K562 (cell line): ENCODE results near the gene MTRF1L. TPM values are rescaled to one million over a fixed set of nuclear protein-coding genes. Genes with fewer than 3 reads are reported as not detected.

Experiments
- COPS2 ChIP-seq: fragments of 450-650 bp; conservative IDR thresholded peaks from 2 replicates; pipeline ENCODE4 v1.6.1; 2016; ENCODE audit warnings: mild to moderate bottlenecking, moderate library complexity
- ELF4 ChIP-seq: fragments of 450-650 bp; formaldehyde crosslinking; IDR thresholded peaks from 2 replicates; pipeline ENCODE4 v1.4.0; 2022; ENCODE audit warnings: missing genetic modification characterization
- FOXJ3 ChIP-seq: sonication (generic); formaldehyde crosslinking; IDR thresholded peaks from 2 replicates; pipeline ENCODE4 v1.4.0; 2020; ENCODE audit warnings: mild to moderate bottlenecking, missing genetic modification reagents
- HNRNPLL ChIP-seq: fragments of 200-400 bp; formaldehyde crosslinking; IDR thresholded peaks from 2 replicates; pipeline ENCODE4 v1.6.1; 2017; ENCODE audit warnings: low read length, low read depth, mild to moderate bottlenecking; ENCODE audit not compliant: poor library complexity, severe bottlenecking
- JUNB ChIP-seq: fragments of 450-650 bp; formaldehyde crosslinking; conservative IDR thresholded peaks from 2 replicates; pipeline ENCODE4 v1.4.0; 2020; ENCODE audit warnings: mild to moderate bottlenecking
- MEF2D ChIP-seq: conservative IDR thresholded peaks from 2 replicates; pipeline ENCODE4 v1.6.1; 2016; ENCODE audit warnings: low read depth, missing genetic modification characterization, missing compliant biosample characterization
- NCOA1 ChIP-seq: fragments of 450-650 bp; IDR thresholded peaks from 2 replicates; pipeline ENCODE4 v1.6.1; 2016; ENCODE audit warnings: low read depth
- NR1H2 ChIP-seq: sonication (generic); formaldehyde crosslinking; IDR thresholded peaks from 2 replicates; pipeline ENCODE4 v1.4.0; 2020; ENCODE audit warnings: mild to moderate bottlenecking, missing genetic modification reagents
- PHF20 ChIP-seq: fragments of 450-650 bp; IDR thresholded peaks from 2 replicates; pipeline ENCODE4 v1.6.1; 2018; ENCODE audit not compliant: partially characterized antibody
- PML ChIP-seq: IDR thresholded peaks from 2 replicates; pipeline ENCODE4 v1.6.1; 2012; ENCODE audit warnings: low read length, inconsistent platforms
- POLR3G ChIP-seq: IDR thresholded peaks from 2 replicates; pipeline ENCODE4 v1.6.1; 2011; ENCODE audit not compliant: insufficient read length, insufficient replicate concordance; ENCODE audit errors: extremely low read depth
- RB1 ChIP-seq: fragments of 450-650 bp; IDR thresholded peaks from 2 replicates; pipeline ENCODE4 v1.6.1; 2017; ENCODE audit warnings: low read depth, mild to moderate bottlenecking
- RFX7 ChIP-seq: fragments of 250-450 bp; sonication (Bioruptor Pico); IDR thresholded peaks from 2 replicates; pipeline ENCODE4 v1.5.1; 2021; ENCODE audit warnings: mild to moderate bottlenecking
- SIN3B ChIP-seq: fragments of 450-650 bp; IDR thresholded peaks from 2 replicates; pipeline ENCODE4 v1.6.1; 2017; ENCODE audit warnings: low read depth, mild to moderate bottlenecking, moderate library complexity
- SNRNP70 ChIP-seq: fragments of 200-400 bp; formaldehyde crosslinking; optimal IDR thresholded peaks from 2 replicates; pipeline ENCODE3; 2017; ENCODE audit warnings: low read depth, low read length
- ZC3H8 ChIP-seq: fragments of 450-650 bp; IDR thresholded peaks from 2 replicates; pipeline ENCODE4 v1.6.1; 2017
- ZNF239 ChIP-seq: fragments of 250-450 bp; sonication (Bioruptor Pico); IDR thresholded peaks from 2 replicates; pipeline ENCODE4 v1.4.0; 2020; ENCODE audit warnings: mild to moderate bottlenecking
- polyA plus RNA-seq, 8 experiments: library from polyadenylated mRNA; depleted of rRNA in 4 of 8; stranded (reverse) in 5 of 8; unstranded in 3 of 8; fragments of >200 nt; fragmentation: Nextera tagmentation in 2 of 8; fragmentation: Illumina TruSeq in 1 of 8; extraction: Ambion mirVana in 2 of 8; extraction: Trizol in 1 of 8; gene quantifications; 2 replicates each; pipeline versions ENCODE4 v1.2.1 to v1.2.3, GENCODE V29; 2011 to 2014; ENCODE audit warnings: inconsistent platforms in 1 of 8, missing spikeins in 1 of 8
- total RNA-seq, 7 experiments: library from RNA; depleted of rRNA in 6 of 7; stranded (reverse); fragments of >200 nt in 6 of 7; fragmentation: Illumina TruSeq in 2 of 7; extraction: Trizol in 2 of 7; gene quantifications; 2 replicates each; pipeline versions ENCODE4 v1.2.1 to v1.2.3, GENCODE V29; 2011 to 2021; ENCODE audit warnings: low replicate concordance in 1 of 7
- TF ChIP-seq, protein P1 (sequence below): conservative IDR thresholded peaks from 2 replicates; pipeline ENCODE4 v1.6.1; 2011; ENCODE audit warnings: low read depth, mild to moderate bottlenecking, low read length; ENCODE audit not compliant: control insufficient read depth

MTRF1L gene
- total and polyA plus RNA-seq, 9 of the 15 experiments (the other 6 are each of a cell fraction or from before 2014, with no cell fraction given) = 10.7 to 34.0 (median 30.2) TPM

DNA sequence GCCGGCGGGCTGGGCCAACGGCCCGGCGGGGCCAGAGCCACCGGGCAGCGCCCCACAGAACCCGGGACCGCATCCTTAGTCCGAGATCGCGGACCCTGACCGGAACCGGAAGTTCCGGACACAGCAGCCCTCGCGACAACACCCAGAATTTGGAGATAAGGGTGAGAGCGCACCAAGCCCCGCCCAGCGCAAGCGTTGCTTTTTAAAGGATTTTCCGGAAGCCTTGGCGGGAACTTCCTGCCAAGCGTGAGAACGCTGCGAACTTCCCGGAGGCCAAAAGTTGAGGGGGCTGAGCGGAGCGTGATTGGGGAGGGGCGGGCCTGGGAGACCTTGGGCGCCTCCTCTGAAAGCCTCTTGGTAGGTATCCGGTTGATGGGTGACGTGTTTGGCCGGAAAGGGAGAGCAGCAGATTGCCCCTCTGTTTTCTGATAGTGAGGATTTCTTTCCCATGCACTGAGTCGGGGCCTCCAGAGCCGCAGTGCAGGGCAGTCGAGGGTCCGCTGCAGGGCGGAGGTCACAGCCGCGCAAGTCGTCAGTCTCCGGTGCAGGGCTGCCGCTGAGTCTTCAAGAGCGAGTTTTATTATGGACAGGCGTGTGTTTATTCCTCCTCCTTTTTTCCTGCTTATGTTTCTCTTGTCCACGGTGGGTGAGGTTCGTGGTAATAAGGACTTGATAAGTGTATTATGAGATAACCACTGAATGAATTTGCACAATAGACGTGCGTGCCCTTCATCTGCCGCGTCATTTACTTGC lies at the start of gene MTRF1L (continued):
- TF ChIP-seq HNRNPLL (peak; percentile 96), FOXJ3 (CRISPR knock-in tag) (no peak), MEF2D (0 out of 2 replicates have a peak, but pooled peaks have one; percentile 32), SNRNP70 (no peak), NCOA1 (peak; percentile 48; the same call in 1 of the 2 replicates), ELF4 (0 out of 2 replicates have a peak, but pooled peaks have one; percentile 13), SIN3B (peak; percentile 65; the same call in 1 of the 2 replicates), RFX7 (no peak), PHF20 (no peak), POLR3G (no peak), RB1 (peak; percentile 74; the same call in 1 of the 2 replicates), JUNB (no peak), ZC3H8 (no peak), PML (no peak), NR1H2 (CRISPR knock-in tag) (no peak), COPS2 (no peak), ZNF239 (CRISPR knock-in tag) (no peak)
- TF ChIP-seq, protein P1, sequence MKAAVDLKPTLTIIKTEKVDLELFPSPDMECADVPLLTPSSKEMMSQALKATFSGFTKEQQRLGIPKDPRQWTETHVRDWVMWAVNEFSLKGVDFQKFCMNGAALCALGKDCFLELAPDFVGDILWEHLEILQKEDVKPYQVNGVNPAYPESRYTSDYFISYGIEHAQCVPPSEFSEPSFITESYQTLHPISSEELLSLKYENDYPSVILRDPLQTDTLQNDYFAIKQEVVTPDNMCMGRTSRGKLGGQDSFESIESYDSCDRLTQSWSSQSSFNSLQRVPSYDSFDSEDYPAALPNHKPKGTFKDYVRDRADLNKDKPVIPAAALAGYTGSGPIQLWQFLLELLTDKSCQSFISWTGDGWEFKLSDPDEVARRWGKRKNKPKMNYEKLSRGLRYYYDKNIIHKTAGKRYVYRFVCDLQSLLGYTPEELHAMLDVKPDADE = 0 out of 2 replicates have a peak, but pooled peaks have one; percentile 61
